ENCODE data around the gene TSPAN18.

Gene TSPAN18

DNA sequence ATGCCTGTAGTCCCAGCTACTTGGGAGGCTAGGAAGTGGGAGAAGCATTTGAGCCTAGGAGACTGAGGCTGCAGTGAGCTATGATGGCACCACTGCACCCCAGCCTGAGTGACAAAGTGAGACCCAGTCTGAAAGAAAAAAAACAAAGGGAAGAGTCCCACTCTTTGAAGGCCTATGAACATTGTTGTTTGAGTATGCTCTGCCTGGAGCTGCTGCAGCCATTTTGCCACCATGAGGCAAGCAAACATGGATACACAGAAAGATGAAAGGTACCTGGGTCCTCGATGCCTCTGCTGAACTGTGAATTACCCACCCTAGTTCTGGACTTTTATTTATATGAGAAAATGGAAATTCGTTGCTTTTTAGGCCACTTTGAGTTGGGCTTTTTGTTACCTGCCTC is 19.7 kb upstream of the TSPAN18 start:
- H3K27me3 ChIP-seq (ENCODE audit: control insufficient read depth, low read length): no peaks in the 10 kb centered on the region
- TF ChIP-seq EZH2phosphoT487 (IDR thresholded peaks at IDR 0.05; ENCODE audit: borderline replicate concordance, low read length): no peak
- TF ChIP-seq, protein P1, sequence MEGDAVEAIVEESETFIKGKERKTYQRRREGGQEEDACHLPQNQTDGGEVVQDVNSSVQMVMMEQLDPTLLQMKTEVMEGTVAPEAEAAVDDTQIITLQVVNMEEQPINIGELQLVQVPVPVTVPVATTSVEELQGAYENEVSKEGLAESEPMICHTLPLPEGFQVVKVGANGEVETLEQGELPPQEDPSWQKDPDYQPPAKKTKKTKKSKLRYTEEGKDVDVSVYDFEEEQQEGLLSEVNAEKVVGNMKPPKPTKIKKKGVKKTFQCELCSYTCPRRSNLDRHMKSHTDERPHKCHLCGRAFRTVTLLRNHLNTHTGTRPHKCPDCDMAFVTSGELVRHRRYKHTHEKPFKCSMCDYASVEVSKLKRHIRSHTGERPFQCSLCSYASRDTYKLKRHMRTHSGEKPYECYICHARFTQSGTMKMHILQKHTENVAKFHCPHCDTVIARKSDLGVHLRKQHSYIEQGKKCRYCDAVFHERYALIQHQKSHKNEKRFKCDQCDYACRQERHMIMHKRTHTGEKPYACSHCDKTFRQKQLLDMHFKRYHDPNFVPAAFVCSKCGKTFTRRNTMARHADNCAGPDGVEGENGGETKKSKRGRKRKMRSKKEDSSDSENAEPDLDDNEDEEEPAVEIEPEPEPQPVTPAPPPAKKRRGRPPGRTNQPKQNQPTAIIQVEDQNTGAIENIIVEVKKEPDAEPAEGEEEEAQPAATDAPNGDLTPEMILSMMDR (IDR thresholded peaks at IDR 0.05; ENCODE audit: low read depth, low read length, poor library complexity, severe bottlenecking): no peak
- no peaks in the 10 kb centered on the region for H3K36me3 ChIP-seq (ENCODE audit: control insufficient read depth, low read length)
- H3K9me2 ChIP-seq (replicated peaks; ENCODE audit: control insufficient read depth, low read length): no peaks in the 10 kb centered on the region
- H3K4me1 ChIP-seq (ENCODE audit: control insufficient read depth, low read length): no peaks in the 10 kb centered on the region
- H3F3A ChIP-seq (ENCODE audit: control insufficient read depth, insufficient read depth): no peaks in the 10 kb centered on the region
- no peak overlapping the region for H3K4me3 ChIP-seq (ENCODE audit: low read length)
- H3K79me2 ChIP-seq (ENCODE audit: control insufficient read depth, low read length): no peaks in the 10 kb centered on the region
- H3K9me3 ChIP-seq (ENCODE audit: control insufficient read depth, insufficient read depth, low read length): no peaks in the 10 kb centered on the region
- H3K27ac ChIP-seq (ENCODE audit: low read depth, low read length): no peak overlapping the region
- H3K4me2 ChIP-seq (ENCODE audit: low read length): no peak overlapping the region
- H4K20me1 ChIP-seq (ENCODE audit: control insufficient read depth, insufficient read depth, low read depth, low read length): no peaks in the 10 kb centered on the region

DNA sequence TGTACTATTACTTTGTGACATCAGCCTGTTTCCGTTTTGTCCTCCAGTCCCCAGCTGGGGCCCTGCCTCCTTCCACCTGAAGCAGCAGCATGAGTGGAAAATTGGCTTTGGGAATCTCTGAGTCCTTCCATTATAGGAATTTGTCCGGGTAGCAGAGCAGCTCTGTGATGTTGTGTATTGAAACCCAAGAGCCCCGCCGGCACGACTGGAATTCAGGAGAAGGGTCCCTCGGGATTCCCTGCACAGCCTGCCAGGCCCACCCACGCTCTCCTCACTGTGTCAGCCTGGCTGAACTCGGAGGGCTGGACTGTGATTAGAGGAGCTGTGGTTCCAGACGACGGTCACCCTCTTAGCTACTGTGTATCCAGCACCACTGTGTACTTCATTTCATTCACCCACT is 18.8 kb upstream of the TSPAN18 start:
- TF ChIP-seq EZH2phosphoT487 (IDR thresholded peaks at IDR 0.05; ENCODE audit: borderline replicate concordance, low read length): no peak
- TF ChIP-seq, protein P1 (IDR thresholded peaks at IDR 0.05; ENCODE audit: low read depth, low read length, poor library complexity, severe bottlenecking): no peak
- Histone ChIP-seq H3K4me2 (ENCODE audit: low read length) (no peak overlapping the region), H3K27me3 (ENCODE audit: control insufficient read depth, low read length) (no peaks in the 10 kb centered on the region), H3K9me2 (replicated peaks; ENCODE audit: control insufficient read depth, low read length) (no peaks in the 10 kb centered on the region), H3K79me2 (ENCODE audit: control insufficient read depth, low read length) (no peaks in the 10 kb centered on the region), H3K4me3 (ENCODE audit: low read length) (no peak overlapping the region), H3K27ac (ENCODE audit: low read depth, low read length) (no peak overlapping the region), H4K20me1 (ENCODE audit: control insufficient read depth, insufficient read depth, low read depth, low read length) (no peaks in the 10 kb centered on the region), H3K36me3 (ENCODE audit: control insufficient read depth, low read length) (no peaks in the 10 kb centered on the region), H3K9me3 (ENCODE audit: control insufficient read depth, insufficient read depth, low read length) (no peaks in the 10 kb centered on the region), H3F3A (ENCODE audit: control insufficient read depth, insufficient read depth) (no peaks in the 10 kb centered on the region), H3K4me1 (ENCODE audit: control insufficient read depth, low read length) (no peaks in the 10 kb centered on the region)

- H3K27me3 ChIP-seq (ENCODE audit: control insufficient read depth, low read length): no peaks in the 10 kb centered on the region
- no peaks in the 10 kb centered on the region for H4K20me1 ChIP-seq (ENCODE audit: control insufficient read depth, insufficient read depth, low read depth, low read length)
- no peak overlapping the region for H3K27ac ChIP-seq (ENCODE audit: low read depth, low read length)
- no peaks in the 10 kb centered on the region for H3K36me3 ChIP-seq (ENCODE audit: control insufficient read depth, low read length)
- no peaks in the 10 kb centered on the region for H3K9me2 ChIP-seq (replicated peaks; ENCODE audit: control insufficient read depth, low read length)
- H3K4me3 ChIP-seq (ENCODE audit: low read length): no peak overlapping the region
- H3K4me1 ChIP-seq (ENCODE audit: control insufficient read depth, low read length): no peaks in the 10 kb centered on the region
- H3F3A ChIP-seq (ENCODE audit: control insufficient read depth, insufficient read depth): no peaks in the 10 kb centered on the region
- H3K9me3 ChIP-seq (ENCODE audit: control insufficient read depth, insufficient read depth, low read length): no peaks in the 10 kb centered on the region
- no peaks in the 10 kb centered on the region for H3K79me2 ChIP-seq (ENCODE audit: control insufficient read depth, low read length)
- no peak overlapping the region for H3K4me2 ChIP-seq (ENCODE audit: low read length)
- TF ChIP-seq EZH2phosphoT487 (IDR thresholded peaks at IDR 0.05; ENCODE audit: borderline replicate concordance, low read length): no peak
- TF ChIP-seq, protein P1 (IDR thresholded peaks at IDR 0.05; ENCODE audit: low read depth, low read length, poor library complexity, severe bottlenecking): no peak
These were observed 18.1 kb upstream of the TSPAN18 start for GRCh38 chr11:44708523-44709280.

Data from DOHH2 (cell line).